Astrocyte of the spinal cord (primary cell): ENCODE measurements around the gene ACSS2.

ENCODE experiments used
- DNase-seq: peaks from one replicate; pipeline ENCODE4 v3.0.0; 2011; ENCODE audit warnings: low read depth, low spot score
- H3K4me3 ChIP-seq: 2 replicates; pipeline ENCODE4 v1.5.1; 2011; ENCODE audit warnings: low read depth, mild to moderate bottlenecking, low read length, moderate library complexity
- in situ Hi-C: cut with HindIII; loops from 2 replicates; pipeline ENCODE4 v1.10.0; 2017; ENCODE audit warnings: low sequenced_read_pairs
- TF ChIP-seq, protein P1 (sequence below): IDR thresholded peaks from 2 replicates; pipeline ENCODE4 v1.5.1; 2012; ENCODE audit warnings: low read depth, mild to moderate bottlenecking, low read length, inconsistent platforms

ACSS2 gene

DNA sequence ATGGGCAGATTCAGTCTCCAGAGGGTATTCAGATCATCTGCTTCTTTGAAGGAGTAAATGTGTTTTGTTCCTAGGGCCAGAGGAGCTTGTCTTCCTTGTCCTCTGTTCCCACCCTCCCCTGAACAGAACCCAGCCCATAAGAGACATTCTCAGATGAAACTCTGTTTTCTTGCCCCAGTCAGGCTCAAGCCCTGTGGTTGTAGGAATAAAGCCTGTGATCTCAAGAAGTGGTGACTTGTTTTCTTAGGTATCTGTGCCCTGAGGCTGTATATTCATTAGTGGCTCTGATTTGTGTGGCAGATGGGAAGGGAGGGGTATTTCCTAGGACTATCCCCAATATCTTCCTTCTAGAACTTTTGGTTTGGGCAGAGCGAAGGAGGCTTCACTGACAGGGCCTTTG lies 51.3 kb downstream of the ACSS2 start:
- TF ChIP-seq, protein P1, sequence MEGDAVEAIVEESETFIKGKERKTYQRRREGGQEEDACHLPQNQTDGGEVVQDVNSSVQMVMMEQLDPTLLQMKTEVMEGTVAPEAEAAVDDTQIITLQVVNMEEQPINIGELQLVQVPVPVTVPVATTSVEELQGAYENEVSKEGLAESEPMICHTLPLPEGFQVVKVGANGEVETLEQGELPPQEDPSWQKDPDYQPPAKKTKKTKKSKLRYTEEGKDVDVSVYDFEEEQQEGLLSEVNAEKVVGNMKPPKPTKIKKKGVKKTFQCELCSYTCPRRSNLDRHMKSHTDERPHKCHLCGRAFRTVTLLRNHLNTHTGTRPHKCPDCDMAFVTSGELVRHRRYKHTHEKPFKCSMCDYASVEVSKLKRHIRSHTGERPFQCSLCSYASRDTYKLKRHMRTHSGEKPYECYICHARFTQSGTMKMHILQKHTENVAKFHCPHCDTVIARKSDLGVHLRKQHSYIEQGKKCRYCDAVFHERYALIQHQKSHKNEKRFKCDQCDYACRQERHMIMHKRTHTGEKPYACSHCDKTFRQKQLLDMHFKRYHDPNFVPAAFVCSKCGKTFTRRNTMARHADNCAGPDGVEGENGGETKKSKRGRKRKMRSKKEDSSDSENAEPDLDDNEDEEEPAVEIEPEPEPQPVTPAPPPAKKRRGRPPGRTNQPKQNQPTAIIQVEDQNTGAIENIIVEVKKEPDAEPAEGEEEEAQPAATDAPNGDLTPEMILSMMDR = no peak
- no peak for DNase-seq
- in situ Hi-C loops = no loop called here
- H3K4me3 ChIP-seq = no peak overlapping the region

DNA sequence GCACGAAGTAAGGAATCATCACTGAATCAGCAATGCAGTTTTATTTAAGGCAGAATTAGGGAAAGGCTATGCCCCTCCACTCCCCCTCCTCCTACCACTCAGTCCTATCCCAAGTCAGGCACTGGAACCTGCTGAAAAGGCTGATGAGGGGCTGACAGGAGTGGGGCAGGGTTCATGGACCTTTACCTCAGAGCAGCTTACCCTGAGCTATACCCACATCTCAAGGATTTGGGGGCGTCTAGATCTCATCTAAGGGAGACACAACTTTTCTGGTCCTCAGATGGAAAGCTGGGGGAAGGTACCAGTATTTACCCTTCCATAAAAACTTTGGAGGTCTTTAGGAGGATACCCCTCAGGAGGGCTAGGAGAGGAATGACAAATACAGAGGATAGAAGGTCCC lies 52.0 kb downstream of the ACSS2 start:
- DNase-seq = no peak
- in situ Hi-C loops = no loop called here
- no peak overlapping the region for H3K4me3 ChIP-seq
- TF ChIP-seq, protein P1 = no peak

DNA sequence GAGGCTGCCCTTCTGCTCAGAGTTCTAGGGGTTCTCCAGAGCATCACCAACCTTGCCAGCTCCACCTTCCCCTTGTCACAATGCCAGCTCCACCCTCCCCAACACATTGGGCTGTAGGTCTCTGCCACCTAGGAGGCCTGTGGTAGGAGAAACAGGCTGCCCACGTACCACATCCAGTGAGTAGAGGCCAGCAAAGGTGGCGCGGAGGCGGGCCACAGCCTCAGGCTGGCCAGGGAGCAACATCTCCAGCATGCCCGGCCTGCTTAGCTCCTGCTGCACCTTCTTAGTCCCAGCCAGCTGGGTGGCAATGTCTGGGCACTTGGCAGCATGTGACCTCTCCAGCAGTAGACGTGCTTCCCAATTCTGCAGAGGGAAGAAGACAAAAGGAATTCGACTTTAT lies 55.4 kb downstream of the ACSS2 start:
- TF ChIP-seq, protein P1 = no peak
- DNase-seq = no peak
- H3K4me3 ChIP-seq = no peak overlapping the region
- in situ Hi-C loops = no loop called here

DNA sequence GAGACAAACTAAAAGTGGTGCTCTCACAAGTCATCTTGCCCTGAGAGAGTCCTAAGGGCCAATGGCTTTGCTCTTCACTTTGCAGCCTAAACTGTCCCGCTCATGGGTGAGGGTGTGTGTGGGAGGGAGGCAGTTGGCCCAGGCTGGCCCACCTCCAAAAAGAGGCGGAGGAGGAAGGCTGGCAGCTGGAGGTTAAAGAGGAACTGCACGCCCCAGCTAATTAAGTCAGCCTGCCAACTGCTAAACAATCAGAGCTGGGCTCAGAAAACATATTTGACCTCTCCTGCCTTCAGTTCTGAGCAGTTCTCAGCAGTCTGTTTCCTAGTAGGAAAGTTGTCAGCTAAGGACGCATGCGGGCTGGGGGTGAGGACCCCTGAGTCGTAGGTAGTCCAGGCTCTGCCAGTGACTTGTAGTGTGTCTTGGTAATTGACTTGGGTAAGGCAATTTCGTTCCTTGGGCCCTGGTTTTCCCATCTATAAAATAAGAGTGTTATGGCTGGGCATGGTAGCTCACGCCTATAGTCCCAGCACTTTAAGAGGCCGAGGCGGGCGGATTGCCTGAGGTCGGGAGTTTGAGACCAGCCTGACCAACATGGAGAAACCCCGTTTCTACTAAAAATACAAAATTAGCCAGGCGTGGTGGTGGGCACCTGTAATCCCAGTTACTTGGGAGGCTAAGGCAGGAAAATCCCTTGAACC lies 62.2 kb downstream of the ACSS2 start:
- TF ChIP-seq, protein P1 = no peak
- no peak overlapping the region for H3K4me3 ChIP-seq
- DNase-seq = no peak
- in situ Hi-C loops = no loop called here

DNA sequence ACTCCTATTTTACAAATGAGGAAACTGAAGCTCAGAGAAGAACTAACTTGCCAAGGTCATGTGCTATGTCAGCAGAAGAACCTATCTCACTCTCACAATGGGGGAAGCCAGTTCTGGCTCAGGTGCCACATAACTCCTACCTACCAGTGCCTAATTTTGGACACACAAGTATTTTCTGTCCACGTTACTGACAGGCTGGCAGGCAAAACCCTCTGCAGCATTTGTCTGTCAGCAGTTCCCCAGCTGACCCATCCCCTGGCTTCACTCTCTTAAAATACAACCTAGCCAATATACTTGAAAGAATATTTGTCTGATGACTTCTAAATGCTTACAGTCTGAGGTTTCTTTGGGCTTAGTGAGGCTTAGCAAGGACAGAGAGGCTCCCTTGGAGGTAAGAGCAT lies 63.7 kb downstream of the ACSS2 start:
- TF ChIP-seq, protein P1 = no peak
- in situ Hi-C loops = no loop called here
- no peak for DNase-seq
- no peak overlapping the region for H3K4me3 ChIP-seq

DNA sequence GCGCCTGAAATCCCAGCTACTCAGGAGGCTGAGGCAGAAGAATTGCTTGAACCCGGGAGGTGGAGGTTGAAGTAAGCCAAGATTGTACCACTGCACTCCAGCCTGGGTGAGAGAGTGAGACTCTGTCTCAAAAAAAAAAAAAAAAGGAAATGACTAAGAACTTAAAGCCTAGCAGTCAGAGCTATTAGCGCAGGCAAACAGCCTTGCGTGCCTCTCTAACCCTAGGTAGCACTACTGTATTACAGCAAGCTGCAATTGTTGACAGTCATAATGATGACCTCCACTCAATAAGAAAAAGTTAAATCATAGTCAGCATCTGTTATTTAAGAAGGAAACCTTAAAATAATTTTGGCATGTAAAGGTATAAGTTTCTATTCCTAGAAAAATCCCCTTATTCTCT lies 64.8 kb downstream of the ACSS2 start:
- TF ChIP-seq, protein P1 = no peak
- in situ Hi-C loops = no loop called here
- no peak overlapping the region for H3K4me3 ChIP-seq
- DNase-seq = no peak
